Measurements from ENCODE around the gene CXXC5.

GRCh38 chr5:139689631-139690063 lies 41.5 kb downstream of the CXXC5 start:
- no peak for TF ChIP-seq CTCF (IDR thresholded peaks at IDR 0.05)
- TF ChIP-seq OVOL2 (CRISPR knock-in tag; IDR thresholded peaks at IDR 0.05; ENCODE audit: borderline replicate concordance): no peak
- TF ChIP-seq TP53 (CRISPR knock-in tag; IDR thresholded peaks at IDR 0.05): no peak
